ENCODE results near the gene NOL7. TPM values are rescaled to one million over a fixed set of nuclear protein-coding genes. Genes with fewer than 3 reads are reported as not detected.

NOL7 gene
- 34.9 and 38.7 TPM in 2 replicates for total RNA-seq

GRCh38 chr6:13614926-13615791, at the start of gene NOL7:
NOL7 (plus strand) TSS chr6:13615335; CDS start chr6:13615359, 24 bp downstream.

GRCh38 chr6:13574571-13575376, 40.4 kb upstream of the NOL7 start, which contains the start of gene SIRT5:
SIRT5 (plus strand) TSS chr6:13574601; CDS start chr6:13584111, 9,510 bp downstream.

Other genes starting within 250 kb of the NOL7 start
- gene GFOD1, start 127.7 kb upstream of the NOL7 start, total RNA-seq = 17.7 and 80.6 TPM in 2 replicates
- 11.7 and 16.5 TPM in 2 replicates for gene SIRT5, start 40.7 kb upstream of the NOL7 start, total RNA-seq
- gene RANBP9, start 96.5 kb downstream of the NOL7 start, total RNA-seq = 22.1 and 25.9 TPM in 2 replicates
- gene MCUR1, start 199.2 kb downstream of the NOL7 start, total RNA-seq = 12.1 and 16.1 TPM in 2 replicates

Data from placental epithelial cell (primary cell).